ENCODE measurements around the gene KCND2. TPM values are rescaled to one million over a fixed set of nuclear protein-coding genes. Genes with fewer than 3 reads are reported as not detected.

KCND2 gene
- total and polyA plus RNA-seq, 7 donors, result under 0.01 to 3.3 (median 1.3) TPM; not detected in 1

GRCh38 chr7:120259386-120259785 is 13.6 kb upstream of the KCND2 start:
- Histone ChIP-seq H3K4me3 (no peak overlapping the region), H3K27ac (no peak overlapping the region), H3K27me3 (no peaks in the 10 kb centered on the region), H3K36me3 (no peaks in the 10 kb centered on the region), H3K9me3 (no peaks in the 10 kb centered on the region), H3K4me1 (no peaks in the 10 kb centered on the region)
- TF ChIP-seq POLR2AphosphoS5 (IDR thresholded peaks at IDR 0.05), result no peak
- TF ChIP-seq, protein P1, sequence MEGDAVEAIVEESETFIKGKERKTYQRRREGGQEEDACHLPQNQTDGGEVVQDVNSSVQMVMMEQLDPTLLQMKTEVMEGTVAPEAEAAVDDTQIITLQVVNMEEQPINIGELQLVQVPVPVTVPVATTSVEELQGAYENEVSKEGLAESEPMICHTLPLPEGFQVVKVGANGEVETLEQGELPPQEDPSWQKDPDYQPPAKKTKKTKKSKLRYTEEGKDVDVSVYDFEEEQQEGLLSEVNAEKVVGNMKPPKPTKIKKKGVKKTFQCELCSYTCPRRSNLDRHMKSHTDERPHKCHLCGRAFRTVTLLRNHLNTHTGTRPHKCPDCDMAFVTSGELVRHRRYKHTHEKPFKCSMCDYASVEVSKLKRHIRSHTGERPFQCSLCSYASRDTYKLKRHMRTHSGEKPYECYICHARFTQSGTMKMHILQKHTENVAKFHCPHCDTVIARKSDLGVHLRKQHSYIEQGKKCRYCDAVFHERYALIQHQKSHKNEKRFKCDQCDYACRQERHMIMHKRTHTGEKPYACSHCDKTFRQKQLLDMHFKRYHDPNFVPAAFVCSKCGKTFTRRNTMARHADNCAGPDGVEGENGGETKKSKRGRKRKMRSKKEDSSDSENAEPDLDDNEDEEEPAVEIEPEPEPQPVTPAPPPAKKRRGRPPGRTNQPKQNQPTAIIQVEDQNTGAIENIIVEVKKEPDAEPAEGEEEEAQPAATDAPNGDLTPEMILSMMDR (IDR thresholded peaks at IDR 0.05), result no peak
- TF ChIP-seq POLR2A (IDR thresholded peaks at IDR 0.05), result no peak
- no peak for DNase-seq
- WGBS, 2 donors, result 75 to 82% methylated on average over 2 of the region's 2 CpGs
- intact Hi-C loops (cut with DNase I), result no loop called here

GRCh38 chr7:120260111-120260510 is 12.9 kb upstream of the KCND2 start:
- no peak overlapping the region for H3K4me3 ChIP-seq
- H3K27ac ChIP-seq, result no peak overlapping the region
- H3K4me1 ChIP-seq, result no peaks in the 10 kb centered on the region
- H3K27me3 ChIP-seq, result no peaks in the 10 kb centered on the region
- H3K9me3 ChIP-seq, result no peaks in the 10 kb centered on the region
- H3K36me3 ChIP-seq, result no peaks in the 10 kb centered on the region
- WGBS, 2 donors, result 50 to 70% methylated on average over 1 of the region's 1 CpG
- intact Hi-C loops (cut with DNase I), result no loop called here
- TF ChIP-seq EP300 (IDR thresholded peaks at IDR 0.05) (no peak), POLR2AphosphoS5 (IDR thresholded peaks at IDR 0.05) (no peak), POLR2A (IDR thresholded peaks at IDR 0.05) (no peak)
- TF ChIP-seq, protein P1 (IDR thresholded peaks at IDR 0.05), result no peak
- DNase-seq, result no peak

DNA sequence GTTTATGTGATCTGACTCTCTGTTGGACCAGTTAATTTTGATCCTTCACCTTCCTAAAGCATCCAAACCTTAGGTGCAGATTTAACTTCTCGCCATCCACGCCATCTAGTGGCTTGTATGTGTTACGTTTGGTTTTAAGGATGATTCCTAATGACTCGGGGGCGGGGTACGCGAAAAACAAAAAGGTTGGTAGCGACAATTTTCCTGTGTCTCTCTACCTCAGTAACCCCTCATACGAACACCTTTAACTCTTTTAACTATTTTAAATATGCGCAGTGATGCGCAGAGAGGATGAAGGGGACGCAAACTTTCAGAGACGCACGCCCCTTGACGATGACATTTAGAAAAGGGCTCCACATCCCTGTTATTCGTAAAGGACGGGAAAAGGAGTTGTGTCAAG is 714 bp upstream of the KCND2 start:
- Histone ChIP-seq H3K27me3 (peaks cover 0 to 25% (median 0%) of the 10 kb centered on the region in 3 donors), H3K4me1 (peaks cover 0 to 12% (median 9%) of the 10 kb centered on the region in 4 donors), H3K36me3 (no peaks in the 10 kb centered on the region), H3K4me3 (peak overlapping the region; percentile 28 to 51 (median 46)), H3K27ac (no peak overlapping the region), H3K9me3 (no peaks in the 10 kb centered on the region)
- DNase-seq, result no peak
- WGBS, 2 donors, result 3% methylated on average over 17 of the region's 17 CpGs
- TF ChIP-seq, protein P1 (IDR thresholded peaks at IDR 0.05), result peak in 3 of 4 experiments; percentile 19 to 54 (median 47)
- TF ChIP-seq POLR2AphosphoS5 (IDR thresholded peaks at IDR 0.05), result no peak
- intact Hi-C loops (cut with DNase I), result loop anchor here (5.0 kb wide), 1 partner anchor 340 kb away; no protein-coding TSS in a partner anchor

GRCh38 chr7:120273476-120273975 is 551 bp downstream of the KCND2 start:
- H3K9me3 ChIP-seq, result no peaks in the 10 kb centered on the region
- no peak overlapping the region for H3K27ac ChIP-seq
- H3K4me3 ChIP-seq, result peak overlapping the region; percentile 28 to 51 (median 46)
- intact Hi-C loops (cut with DNase I), result loop anchor here (5.0 kb wide), 1 partner anchor 341 kb away; no protein-coding TSS in a partner anchor
- H3K36me3 ChIP-seq, result no peaks in the 10 kb centered on the region
- peaks cover 0 to 12% (median 9%) of the 10 kb centered on the region in 4 donors for H3K4me1 ChIP-seq
- TF ChIP-seq EP300 (IDR thresholded peaks at IDR 0.05) (no peak), POLR2AphosphoS5 (IDR thresholded peaks at IDR 0.05) (no peak), POLR2A (IDR thresholded peaks at IDR 0.05) (no peak)
- TF ChIP-seq, protein P1 (IDR thresholded peaks at IDR 0.05), result no peak
- WGBS, 2 donors, result 2% methylated on average over 38 of the region's 38 CpGs
- peak; percentile 68 for DNase-seq
- H3K27me3 ChIP-seq, result peaks cover 0 to 25% (median 0%) of the 10 kb centered on the region in 3 donors

DNA sequence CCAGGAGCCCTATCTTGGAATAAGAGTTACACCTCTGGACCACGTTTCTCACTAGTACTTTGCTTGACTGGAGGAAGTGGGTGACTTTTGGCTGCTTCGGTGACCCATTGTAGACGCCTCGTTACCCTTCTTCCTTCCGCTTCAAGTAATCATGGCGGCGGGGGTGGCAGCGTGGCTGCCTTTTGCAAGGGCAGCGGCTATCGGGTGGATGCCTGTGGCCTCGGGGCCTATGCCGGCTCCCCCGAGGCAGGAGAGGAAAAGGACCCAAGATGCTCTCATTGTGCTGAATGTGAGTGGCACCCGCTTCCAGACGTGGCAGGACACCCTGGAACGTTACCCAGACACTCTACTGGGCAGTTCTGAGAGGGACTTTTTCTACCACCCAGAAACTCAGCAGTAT is 1.5 kb downstream of the KCND2 start:
- Histone ChIP-seq H3K4me1 (peaks cover 0 to 12% (median 9%) of the 10 kb centered on the region in 4 donors), H3K27ac (no peak overlapping the region), H3K36me3 (no peaks in the 10 kb centered on the region), H3K9me3 (no peaks in the 10 kb centered on the region), H3K27me3 (peaks cover 0 to 25% (median 0%) of the 10 kb centered on the region in 3 donors), H3K4me3 (no peak overlapping the region)
- intact Hi-C loops (cut with DNase I), result loop anchor here (5.0 kb wide), 1 partner anchor 342 kb away; no protein-coding TSS in a partner anchor
- TF ChIP-seq, protein P1 (IDR thresholded peaks at IDR 0.05), result no peak
- TF ChIP-seq POLR2A (IDR thresholded peaks at IDR 0.05) (no peak), EP300 (IDR thresholded peaks at IDR 0.05) (no peak)
- DNase-seq, result no peak
- WGBS, 2 donors, result 92 to 94% methylated on average over 16 of the region's 16 CpGs
